HepG2 (cell line): ENCODE measurements around the gene AUP1. TPM values are rescaled to one million over a fixed set of nuclear protein-coding genes. Genes with fewer than 3 reads are reported as not detected.

Experiments used
- CEBPB ChIP-seq: IDR thresholded peaks from 2 replicates; pipeline ENCODE4 v1.6.1; 2011; ENCODE audit warnings: low read depth, low read length, improper control_type of control experiment, borderline replicate concordance
- CREB1 ChIP-seq, 2 experiments: fragments of 450-650 bp in 1 of 2; IDR thresholded peaks; 2 replicates each; pipeline ENCODE4 v1.6.1; 2016 to 2017; ENCODE audit warnings: control low read depth in 1 of 2, mild to moderate bottlenecking in 1 of 2, missing compliant biosample characterization in 1 of 2, missing genetic modification characterization in 1 of 2
- ELF3 ChIP-seq: IDR thresholded peaks from 2 replicates; pipeline ENCODE4 v1.6.1; 2016; ENCODE audit warnings: missing genetic modification reagents, missing compliant biosample characterization
- EP300 ChIP-seq, 3 experiments: sonication (generic) in 1 of 3; formaldehyde crosslinking in 1 of 3; IDR thresholded peaks; 2 replicates each; pipeline versions ENCODE4 v1.5.1 to v1.6.1; 2011 to 2020; ENCODE audit warnings: low read depth in 2 of 3, low read length in 2 of 3, borderline replicate concordance in 1 of 3, improper control_type of control experiment in 1 of 3, mild to moderate bottlenecking in 1 of 3, missing genetic modification reagents in 1 of 3, moderate library complexity in 1 of 3
- HOXA3 ChIP-seq: sonication (generic); formaldehyde crosslinking; IDR thresholded peaks from 2 replicates; pipeline ENCODE4 v1.5.0; 2020; ENCODE audit warnings: missing genetic modification reagents
- JUNB ChIP-seq: sonication (generic); formaldehyde crosslinking; IDR thresholded peaks from 2 replicates; pipeline ENCODE4 v1.8.0; 2022; ENCODE audit warnings: missing genetic modification reagents, mild to moderate bottlenecking, borderline replicate concordance
- SCMH1 ChIP-seq: sonication (generic); formaldehyde crosslinking; IDR thresholded peaks from 2 replicates; pipeline ENCODE4 v1.9.0; 2021; ENCODE audit warnings: missing genetic modification reagents, mild to moderate bottlenecking, borderline replicate concordance
- SMARCE1 ChIP-seq: fragments of 450-650 bp; IDR thresholded peaks from 2 replicates; pipeline ENCODE4 v1.6.1; 2017; ENCODE audit warnings: borderline replicate concordance
- ZNF24 ChIP-seq: fragments of 450-650 bp; IDR thresholded peaks from 2 replicates; pipeline ENCODE4 v1.6.1; 2017; ENCODE audit warnings: antibody characterized with exemption, mild to moderate bottlenecking
- ZSCAN20 ChIP-seq: sonication (generic); formaldehyde crosslinking; IDR thresholded peaks from 2 replicates; pipeline ENCODE4 v1.4.0; 2020; ENCODE audit warnings: missing genetic modification reagents, mild to moderate bottlenecking, borderline replicate concordance
- polyA plus RNA-seq, 8 experiments: library from polyadenylated mRNA; depleted of rRNA in 3 of 8; stranded (reverse) in 7 of 8; unstranded in 1 of 8; fragments of >200 nt; fragmentation: Illumina TruSeq in 4 of 8; extraction: Trizol in 4 of 8; gene quantifications; 2 replicates each; pipeline versions ENCODE4 v1.2.1 to v1.2.3, GENCODE V29; 2011 to 2016; ENCODE audit warnings: low read depth in 4 of 8, missing spikeins in 1 of 8, mixed read lengths in 1 of 8; ENCODE audit not compliant: insufficient read depth in 1 of 8
- total RNA-seq, 5 experiments: library from RNA; depleted of rRNA; stranded (reverse); fragments of >200 nt; fragmentation: Illumina TruSeq; extraction: Trizol; gene quantifications; 2 replicates each; pipeline ENCODE4 v1.2.3, GENCODE V29; 2016; ENCODE audit warnings: low read depth in 1 of 5
- TF ChIP-seq, protein P1 (sequence below): IDR thresholded peaks from 2 replicates; pipeline ENCODE4 v1.6.1; 2016; ENCODE audit warnings: missing biosample characterization, missing genetic modification reagents, low read depth
- TF ChIP-seq, protein P2 (sequence below): sonication (generic); formaldehyde crosslinking; IDR thresholded peaks from 2 replicates; pipeline ENCODE4 v1.5.1; 2020; ENCODE audit warnings: missing genetic modification reagents, mild to moderate bottlenecking, borderline replicate concordance

Gene AUP1
- total and polyA plus RNA-seq, 2 of the 13 experiments (the other 11 are each of a cell fraction or from before 2014, with no cell fraction given) = 174 to 267 TPM

GRCh38 chr2:74503506-74504475 is 25.7 kb downstream of the AUP1 start (continued):
- TF ChIP-seq, protein P1, sequence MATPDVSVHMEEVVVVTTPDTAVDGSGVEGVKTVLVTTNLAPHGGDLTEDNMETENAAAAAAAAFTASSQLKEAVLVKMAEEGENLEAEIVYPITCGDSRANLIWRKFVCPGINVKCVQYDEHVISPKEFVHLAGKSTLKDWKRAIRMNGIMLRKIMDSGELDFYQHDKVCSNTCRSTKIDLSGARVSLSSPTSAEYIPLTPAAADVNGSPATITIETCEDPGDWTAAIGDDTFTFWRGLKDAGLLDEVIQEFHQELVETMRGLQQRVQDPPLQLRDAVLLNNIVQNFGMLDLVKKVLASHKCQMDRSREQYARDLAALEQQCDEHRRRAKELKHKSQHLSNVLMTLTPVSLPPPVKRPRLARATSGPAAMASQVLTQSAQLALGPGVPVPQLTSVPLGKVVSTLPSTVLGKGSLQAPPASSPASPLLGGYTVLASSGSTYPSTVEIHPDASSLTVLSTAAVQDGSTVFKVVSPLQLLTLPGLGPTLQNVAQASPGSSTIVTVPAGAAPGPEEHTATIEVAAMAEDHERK (CRISPR knock-in tag) = no peak
- TF ChIP-seq ELF3 (CRISPR knock-in tag) (no peak), CEBPB (no peak), SMARCE1 (no peak), ZNF24 (no peak), HOXA3 (CRISPR knock-in tag) (no peak), JUNB (CRISPR knock-in tag) (no peak), CREB1 (IDR thresholded peaks at IDR 0.05) (no peak), CREB1 (CRISPR knock-in tag; IDR thresholded peaks at IDR 0.05) (no peak), ZSCAN20 (CRISPR knock-in tag) (0 out of 2 replicates have a peak, but pooled peaks have one; percentile 35), EP300 (IDR thresholded peaks at IDR 0.05; ENCODE audit: low read depth in 2 of 2, low read length in 2 of 2) (no peak), EP300 (CRISPR knock-in tag; IDR thresholded peaks at IDR 0.05; ENCODE audit: borderline replicate concordance) (no peak), SCMH1 (no peak)
- TF ChIP-seq, protein P2, sequence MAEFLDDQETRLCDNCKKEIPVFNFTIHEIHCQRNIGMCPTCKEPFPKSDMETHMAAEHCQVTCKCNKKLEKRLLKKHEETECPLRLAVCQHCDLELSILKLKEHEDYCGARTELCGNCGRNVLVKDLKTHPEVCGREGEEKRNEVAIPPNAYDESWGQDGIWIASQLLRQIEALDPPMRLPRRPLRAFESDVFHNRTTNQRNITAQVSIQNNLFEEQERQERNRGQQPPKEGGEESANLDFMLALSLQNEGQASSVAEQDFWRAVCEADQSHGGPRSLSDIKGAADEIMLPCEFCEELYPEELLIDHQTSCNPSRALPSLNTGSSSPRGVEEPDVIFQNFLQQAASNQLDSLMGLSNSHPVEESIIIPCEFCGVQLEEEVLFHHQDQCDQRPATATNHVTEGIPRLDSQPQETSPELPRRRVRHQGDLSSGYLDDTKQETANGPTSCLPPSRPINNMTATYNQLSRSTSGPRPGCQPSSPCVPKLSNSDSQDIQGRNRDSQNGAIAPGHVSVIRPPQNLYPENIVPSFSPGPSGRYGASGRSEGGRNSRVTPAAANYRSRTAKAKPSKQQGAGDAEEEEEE (CRISPR knock-in tag) = no peak
